Fibroblast of skin of scalp (primary cell): Measurements from ENCODE around the gene ZFY. TPM values are rescaled to one million over a fixed set of nuclear protein-coding genes. Genes with fewer than 3 reads are reported as not detected.

Source experiments
- DNase-seq: peaks from one replicate; pipeline ENCODE4 v3.0.0-alpha.2; 2013
- polyA plus RNA-seq, 2 experiments: library from polyadenylated mRNA; unstranded; fragments of 120-200 nt; gene quantifications; one replicate each; pipeline ENCODE4 v1.2.1, GENCODE V29; 2013; ENCODE audit not compliant: insufficient read length in 2 of 2

The ZFY gene
- 6.6 TPM for polyA plus RNA-seq (2013, experiment 1 of 2; ENCODE audit: insufficient read length)
- 7.2 TPM for polyA plus RNA-seq (2013, experiment 2 of 2; ENCODE audit: insufficient read length)

GRCh38 chrY:2934861-2935715, at the start of gene ZFY:
Gene ZFY (plus strand): TSS chrY:2935381. CDS start chrY:2953937, 18,556 bp downstream.
- DNase-seq = peak; percentile 63

GRCh38 chrY:2885880-2886279, 49.3 kb upstream of the ZFY start:
- DNase-seq = no peak

GRCh38 chrY:2887386-2887785, 47.8 kb upstream of the ZFY start:
- DNase-seq = peak; percentile 65

GRCh38 chrY:2887955-2888354, 47.2 kb upstream of the ZFY start:
- peak; percentile 28 for DNase-seq

- DNase-seq = no peak
Observed at GRCh38 chrY:2893471-2893870, 41.7 kb upstream of the ZFY start.

GRCh38 chrY:2896050-2896449, 39.1 kb upstream of the ZFY start:
- no peak for DNase-seq

GRCh38 chrY:2907356-2907755, 27.8 kb upstream of the ZFY start:
- peak; percentile 71 for DNase-seq

- DNase-seq = peak; percentile 60
Observed at GRCh38 chrY:2913066-2913815, 21.9 kb upstream of the ZFY start.

GRCh38 chrY:2934078-2934477, 1.1 kb upstream of the ZFY start:
- DNase-seq = peak; percentile 9

- peak; percentile 92 for DNase-seq
Observed at GRCh38 chrY:2935716-2936435, 695 bp downstream of the ZFY start.

- no peak for DNase-seq
Observed at GRCh38 chrY:2936436-2936750, 1.2 kb downstream of the ZFY start.

GRCh38 chrY:2937149-2937548, 2.0 kb downstream of the ZFY start:
- DNase-seq = no peak

- DNase-seq = no peak
Observed at GRCh38 chrY:2949590-2950252, 14.5 kb downstream of the ZFY start.

- no peak for DNase-seq
Observed at GRCh38 chrY:2950655-2951054, 15.5 kb downstream of the ZFY start.

- DNase-seq = no peak
Observed at GRCh38 chrY:2952912-2953311, 17.7 kb downstream of the ZFY start.

GRCh38 chrY:2954735-2955134, 19.6 kb downstream of the ZFY start:
- no peak for DNase-seq

GRCh38 chrY:2955561-2955960, 20.4 kb downstream of the ZFY start:
- no peak for DNase-seq

GRCh38 chrY:2962061-2962460, 26.9 kb downstream of the ZFY start:
- DNase-seq = no peak

- DNase-seq = no peak
Observed at GRCh38 chrY:2964814-2965213, 29.6 kb downstream of the ZFY start.

- no peak for DNase-seq
Observed at GRCh38 chrY:2965629-2966028, 30.4 kb downstream of the ZFY start.

GRCh38 chrY:2969561-2969960, 34.4 kb downstream of the ZFY start:
- DNase-seq = no peak

- no peak for DNase-seq
Observed at GRCh38 chrY:2972708-2973107, 37.5 kb downstream of the ZFY start.
